ENCODE data around the gene ZC3H12D. TPM values are rescaled to one million over a fixed set of nuclear protein-coding genes. Genes with fewer than 3 reads are reported as not detected.

ZC3H12D gene
- total and polyA plus RNA-seq, 2 of the 8 experiments (the other 6 are each of a cell fraction or from before 2014, with no cell fraction given) = 0.05 to 0.07 TPM

DNA sequence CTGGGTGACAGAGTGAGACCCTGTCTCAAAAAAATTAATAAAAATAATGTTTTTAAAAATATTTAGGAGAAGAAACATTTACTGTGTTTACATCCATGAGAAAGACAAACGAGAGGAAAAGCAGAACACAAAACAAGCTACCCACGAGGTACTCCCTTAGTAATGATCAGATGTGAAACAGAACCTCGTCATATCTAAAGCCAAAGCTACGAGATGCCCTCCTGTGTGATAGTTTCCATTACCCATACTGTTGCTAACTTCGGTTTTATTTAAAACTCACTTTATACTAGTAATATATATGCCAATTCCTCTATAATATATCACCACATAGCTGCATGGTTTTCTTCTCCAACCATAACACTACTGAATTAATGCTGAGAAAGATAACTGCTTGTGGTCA is 63.7 kb downstream of the ZC3H12D start (continued):
- TF ChIP-seq, protein P1, sequence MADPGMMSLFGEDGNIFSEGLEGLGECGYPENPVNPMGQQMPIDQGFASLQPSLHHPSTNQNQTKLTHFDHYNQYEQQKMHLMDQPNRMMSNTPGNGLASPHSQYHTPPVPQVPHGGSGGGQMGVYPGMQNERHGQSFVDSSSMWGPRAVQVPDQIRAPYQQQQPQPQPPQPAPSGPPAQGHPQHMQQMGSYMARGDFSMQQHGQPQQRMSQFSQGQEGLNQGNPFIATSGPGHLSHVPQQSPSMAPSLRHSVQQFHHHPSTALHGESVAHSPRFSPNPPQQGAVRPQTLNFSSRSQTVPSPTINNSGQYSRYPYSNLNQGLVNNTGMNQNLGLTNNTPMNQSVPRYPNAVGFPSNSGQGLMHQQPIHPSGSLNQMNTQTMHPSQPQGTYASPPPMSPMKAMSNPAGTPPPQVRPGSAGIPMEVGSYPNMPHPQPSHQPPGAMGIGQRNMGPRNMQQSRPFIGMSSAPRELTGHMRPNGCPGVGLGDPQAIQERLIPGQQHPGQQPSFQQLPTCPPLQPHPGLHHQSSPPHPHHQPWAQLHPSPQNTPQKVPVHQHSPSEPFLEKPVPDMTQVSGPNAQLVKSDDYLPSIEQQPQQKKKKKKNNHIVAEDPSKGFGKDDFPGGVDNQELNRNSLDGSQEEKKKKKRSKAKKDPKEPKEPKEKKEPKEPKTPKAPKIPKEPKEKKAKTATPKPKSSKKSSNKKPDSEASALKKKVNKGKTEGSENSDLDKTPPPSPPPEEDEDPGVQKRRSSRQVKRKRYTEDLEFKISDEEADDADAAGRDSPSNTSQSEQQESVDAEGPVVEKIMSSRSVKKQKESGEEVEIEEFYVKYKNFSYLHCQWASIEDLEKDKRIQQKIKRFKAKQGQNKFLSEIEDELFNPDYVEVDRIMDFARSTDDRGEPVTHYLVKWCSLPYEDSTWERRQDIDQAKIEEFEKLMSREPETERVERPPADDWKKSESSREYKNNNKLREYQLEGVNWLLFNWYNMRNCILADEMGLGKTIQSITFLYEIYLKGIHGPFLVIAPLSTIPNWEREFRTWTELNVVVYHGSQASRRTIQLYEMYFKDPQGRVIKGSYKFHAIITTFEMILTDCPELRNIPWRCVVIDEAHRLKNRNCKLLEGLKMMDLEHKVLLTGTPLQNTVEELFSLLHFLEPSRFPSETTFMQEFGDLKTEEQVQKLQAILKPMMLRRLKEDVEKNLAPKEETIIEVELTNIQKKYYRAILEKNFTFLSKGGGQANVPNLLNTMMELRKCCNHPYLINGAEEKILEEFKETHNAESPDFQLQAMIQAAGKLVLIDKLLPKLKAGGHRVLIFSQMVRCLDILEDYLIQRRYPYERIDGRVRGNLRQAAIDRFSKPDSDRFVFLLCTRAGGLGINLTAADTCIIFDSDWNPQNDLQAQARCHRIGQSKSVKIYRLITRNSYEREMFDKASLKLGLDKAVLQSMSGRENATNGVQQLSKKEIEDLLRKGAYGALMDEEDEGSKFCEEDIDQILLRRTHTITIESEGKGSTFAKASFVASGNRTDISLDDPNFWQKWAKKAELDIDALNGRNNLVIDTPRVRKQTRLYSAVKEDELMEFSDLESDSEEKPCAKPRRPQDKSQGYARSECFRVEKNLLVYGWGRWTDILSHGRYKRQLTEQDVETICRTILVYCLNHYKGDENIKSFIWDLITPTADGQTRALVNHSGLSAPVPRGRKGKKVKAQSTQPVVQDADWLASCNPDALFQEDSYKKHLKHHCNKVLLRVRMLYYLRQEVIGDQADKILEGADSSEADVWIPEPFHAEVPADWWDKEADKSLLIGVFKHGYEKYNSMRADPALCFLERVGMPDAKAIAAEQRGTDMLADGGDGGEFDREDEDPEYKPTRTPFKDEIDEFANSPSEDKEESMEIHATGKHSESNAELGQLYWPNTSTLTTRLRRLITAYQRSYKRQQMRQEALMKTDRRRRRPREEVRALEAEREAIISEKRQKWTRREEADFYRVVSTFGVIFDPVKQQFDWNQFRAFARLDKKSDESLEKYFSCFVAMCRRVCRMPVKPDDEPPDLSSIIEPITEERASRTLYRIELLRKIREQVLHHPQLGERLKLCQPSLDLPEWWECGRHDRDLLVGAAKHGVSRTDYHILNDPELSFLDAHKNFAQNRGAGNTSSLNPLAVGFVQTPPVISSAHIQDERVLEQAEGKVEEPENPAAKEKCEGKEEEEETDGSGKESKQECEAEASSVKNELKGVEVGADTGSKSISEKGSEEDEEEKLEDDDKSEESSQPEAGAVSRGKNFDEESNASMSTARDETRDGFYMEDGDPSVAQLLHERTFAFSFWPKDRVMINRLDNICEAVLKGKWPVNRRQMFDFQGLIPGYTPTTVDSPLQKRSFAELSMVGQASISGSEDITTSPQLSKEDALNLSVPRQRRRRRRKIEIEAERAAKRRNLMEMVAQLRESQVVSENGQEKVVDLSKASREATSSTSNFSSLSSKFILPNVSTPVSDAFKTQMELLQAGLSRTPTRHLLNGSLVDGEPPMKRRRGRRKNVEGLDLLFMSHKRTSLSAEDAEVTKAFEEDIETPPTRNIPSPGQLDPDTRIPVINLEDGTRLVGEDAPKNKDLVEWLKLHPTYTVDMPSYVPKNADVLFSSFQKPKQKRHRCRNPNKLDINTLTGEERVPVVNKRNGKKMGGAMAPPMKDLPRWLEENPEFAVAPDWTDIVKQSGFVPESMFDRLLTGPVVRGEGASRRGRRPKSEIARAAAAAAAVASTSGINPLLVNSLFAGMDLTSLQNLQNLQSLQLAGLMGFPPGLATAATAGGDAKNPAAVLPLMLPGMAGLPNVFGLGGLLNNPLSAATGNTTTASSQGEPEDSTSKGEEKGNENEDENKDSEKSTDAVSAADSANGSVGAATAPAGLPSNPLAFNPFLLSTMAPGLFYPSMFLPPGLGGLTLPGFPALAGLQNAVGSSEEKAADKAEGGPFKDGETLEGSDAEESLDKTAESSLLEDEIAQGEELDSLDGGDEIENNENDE (IDR thresholded peaks at IDR 0.05; ENCODE audit: insufficient replicate concordance, low read length) = no peak
- TF ChIP-seq CHD2 (IDR thresholded peaks at IDR 0.05; ENCODE audit: low read length) = no peak
- TF ChIP-seq CBX8 (IDR thresholded peaks at IDR 0.05; ENCODE audit: borderline replicate concordance, low read depth, low read length) = no peak
- no peak for TF ChIP-seq TCF12 (IDR thresholded peaks at IDR 0.05; ENCODE audit: low read depth, low read length)
- TF ChIP-seq NRF1 (IDR thresholded peaks at IDR 0.05; ENCODE audit: low read depth, low read length) = no peak
- TF ChIP-seq GABPA (IDR thresholded peaks at IDR 0.05; ENCODE audit: borderline replicate concordance, insufficient read depth, low read length) = no peak
- TF ChIP-seq JUN (IDR thresholded peaks at IDR 0.05; ENCODE audit: low read depth, low read length) = no peak
- no peak for TF ChIP-seq BRCA1 (IDR thresholded peaks at IDR 0.05; ENCODE audit: low read depth, low read length)
- no peak for TF ChIP-seq EZH2 (IDR thresholded peaks at IDR 0.05; ENCODE audit: low read depth, low read length, severe bottlenecking)
